Omental fat pad (tissue), 4 donors: ENCODE measurements around the gene SSNA1. TPM values are rescaled to one million over a fixed set of nuclear protein-coding genes. Genes with fewer than 3 reads are reported as not detected.

Experiments
- ATAC-seq: fragments of 150-250 bp; one replicate; pipeline ENCODE4 v1.9.1; 2016; ENCODE audit warnings: mild to moderate bottlenecking, moderate library complexity; ENCODE audit not compliant: low FRiP score
- DNase-seq: peaks from one replicate; pipeline ENCODE4 v3.0.0-alpha.2; 2019; ENCODE audit warnings: low spot score
- CTCF ChIP-seq, 3 donors: fragments of 450-650 bp; IDR thresholded peaks; one replicate each; pipeline ENCODE4 v1.5.1; 2016 to 2017; ENCODE audit warnings: antibody characterized with exemption in 3 of 3, mild to moderate bottlenecking in 3 of 3, moderate library complexity in 2 of 3
- total RNA-seq, 4 donors: library from RNA; depleted of rRNA; stranded (reverse); fragments of >200 nt; gene quantifications; one replicate each; pipeline ENCODE4 v1.1.0, GENCODE V29; 2016

The SSNA1 gene
- total RNA-seq, 4 donors from 2014 or later: 51.2 to 78.2 (median 67.1) TPM

GRCh38 chr9:137215196-137215986 lies 26.9 kb downstream of the SSNA1 start:
- DNase-seq: no peak
- TF ChIP-seq CTCF (IDR thresholded peaks at IDR 0.05): no peak
- no peak for ATAC-seq

GRCh38 chr9:137216188-137216965 lies 27.9 kb downstream of the SSNA1 start:
- no peak for TF ChIP-seq CTCF (IDR thresholded peaks at IDR 0.05)
- DNase-seq (no peak), ATAC-seq (no peak)

- ATAC-seq (peak; percentile 69), DNase-seq (peak; percentile 44)
- no peak for TF ChIP-seq CTCF (IDR thresholded peaks at IDR 0.05)
These were observed 29.1 kb downstream of the SSNA1 start for GRCh38 chr9:137217276-137218211.

- no peak for DNase-seq
- no peak for ATAC-seq
- TF ChIP-seq CTCF (IDR thresholded peaks at IDR 0.05): no peak
These were observed 29.8 kb downstream of the SSNA1 start for GRCh38 chr9:137218212-137218753.

- no peak for ATAC-seq
- DNase-seq: no peak
- TF ChIP-seq CTCF (IDR thresholded peaks at IDR 0.05): no peak
These were observed 30.3 kb downstream of the SSNA1 start for GRCh38 chr9:137218754-137219271.

- DNase-seq (no peak), ATAC-seq (no peak)
- TF ChIP-seq CTCF (IDR thresholded peaks at IDR 0.05): no peak
These were observed 31.4 kb downstream of the SSNA1 start for GRCh38 chr9:137219757-137220316.
